BE2C (cell line): ENCODE measurements around the gene TESMIN.

Experiments
- DNase-seq: peaks from one replicate; pipeline ENCODE4 v3.0.0-alpha.2; 2020
- H3K27me3 ChIP-seq: fragments of 250-450 bp; sonication (Bioruptor Pico); 2 replicates; pipeline ENCODE4 v1.5.1; 2020; ENCODE audit warnings: mild to moderate bottlenecking
- H3K36me3 ChIP-seq: fragments of 250-450 bp; sonication (Bioruptor Pico); 2 replicates; pipeline ENCODE4 v1.5.1; 2020; ENCODE audit warnings: mild to moderate bottlenecking
- H3K4me1 ChIP-seq: fragments of 250-450 bp; sonication (Bioruptor Pico); 2 replicates; pipeline ENCODE4 v1.5.1; 2020
- H3K4me3 ChIP-seq: 2 replicates; pipeline ENCODE4 v1.5.1; 2011; ENCODE audit warnings: low read depth, low read length
- H3K9me3 ChIP-seq: fragments of 250-450 bp; sonication (Bioruptor Pico); 2 replicates; pipeline ENCODE4 v1.5.1; 2020
- CTCF ChIP-seq: IDR thresholded peaks from 2 replicates; pipeline ENCODE4 v1.5.1; 2012; ENCODE audit warnings: mild to moderate bottlenecking, low read depth, low read length

Gene TESMIN

GRCh38 chr11:68774194-68774585 is 22.9 kb upstream of the TESMIN start:
- no peak for DNase-seq
- no peak for TF ChIP-seq CTCF
- Histone ChIP-seq H3K4me1 (no peaks in the 10 kb centered on the region), H3K36me3 (peaks cover 25% of the 10 kb centered on the region), H3K27me3 (no peaks in the 10 kb centered on the region), H3K9me3 (no peaks in the 10 kb centered on the region), H3K4me3 (no peak overlapping the region)

DNA sequence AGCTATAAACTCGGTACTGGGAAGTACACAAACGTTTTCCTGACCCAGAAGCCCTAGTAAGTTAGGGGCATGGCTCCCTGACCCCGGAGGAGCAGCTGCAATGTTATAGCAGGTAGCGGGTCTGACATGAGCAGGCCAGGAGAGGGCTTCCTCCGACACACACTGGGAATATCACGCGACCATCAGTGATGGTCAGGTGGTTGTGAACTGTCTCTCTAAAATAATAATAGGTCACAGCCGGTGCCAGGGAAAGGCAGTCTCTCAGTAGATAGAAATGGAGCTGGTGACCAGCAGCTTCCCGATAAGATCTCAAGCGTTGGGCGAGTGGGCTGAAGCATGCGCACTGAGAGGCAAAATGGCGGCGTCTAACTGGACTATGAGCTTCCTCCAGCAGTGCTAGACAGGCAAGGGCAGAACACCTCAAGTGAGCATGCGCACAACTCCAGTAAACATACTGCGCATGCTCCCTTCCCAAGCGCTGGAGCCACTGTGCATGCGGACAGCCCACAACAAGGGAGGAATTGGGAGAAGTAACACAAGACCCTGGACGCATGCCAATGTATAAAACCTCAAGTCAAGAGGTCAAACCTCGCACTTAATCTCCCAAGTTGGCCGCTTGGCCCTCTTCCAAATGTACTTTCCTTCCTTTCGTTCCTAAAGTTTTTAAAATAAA is 22.3 kb upstream of the TESMIN start:
- peaks cover 25% of the 10 kb centered on the region for H3K36me3 ChIP-seq
- no peaks in the 10 kb centered on the region for H3K4me1 ChIP-seq
- no peaks in the 10 kb centered on the region for H3K9me3 ChIP-seq
- DNase-seq: no peak
- no peak overlapping the region for H3K4me3 ChIP-seq
- no peak for TF ChIP-seq CTCF
- no peaks in the 10 kb centered on the region for H3K27me3 ChIP-seq

- TF ChIP-seq CTCF: no peak
- no peaks in the 10 kb centered on the region for H3K9me3 ChIP-seq
- no peak overlapping the region for H3K4me3 ChIP-seq
- no peak for DNase-seq
- no peaks in the 10 kb centered on the region for H3K4me1 ChIP-seq
- peaks cover 25% of the 10 kb centered on the region for H3K36me3 ChIP-seq
- H3K27me3 ChIP-seq: no peaks in the 10 kb centered on the region
Measured at GRCh38 chr11:68772936-68773335, 21.6 kb upstream of the TESMIN start.

DNA sequence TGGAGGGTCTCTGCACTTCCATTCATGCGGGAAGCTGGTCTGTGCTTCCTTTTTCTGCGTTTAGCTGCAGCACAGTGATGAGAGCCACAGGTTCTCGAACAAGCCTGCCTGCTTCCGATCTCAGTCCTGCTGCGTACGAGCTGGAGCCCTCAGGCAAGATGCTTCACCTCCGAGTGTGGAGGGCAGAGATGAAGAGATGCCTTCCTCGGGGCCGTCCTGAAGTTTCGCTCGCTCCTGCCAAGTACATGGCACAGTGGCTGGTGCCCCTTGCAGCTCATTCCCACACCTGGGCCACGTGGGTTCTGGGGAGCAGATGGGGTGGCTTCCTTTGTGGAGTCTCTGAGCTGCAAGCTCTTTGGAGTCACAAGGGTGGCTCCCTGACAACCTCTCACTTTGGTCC is 19.5 kb upstream of the TESMIN start:
- Histone ChIP-seq H3K4me3 (no peak overlapping the region), H3K9me3 (no peaks in the 10 kb centered on the region), H3K36me3 (peaks cover 25% of the 10 kb centered on the region), H3K4me1 (no peaks in the 10 kb centered on the region), H3K27me3 (no peaks in the 10 kb centered on the region)
- TF ChIP-seq CTCF: no peak
- DNase-seq: no peak

DNA sequence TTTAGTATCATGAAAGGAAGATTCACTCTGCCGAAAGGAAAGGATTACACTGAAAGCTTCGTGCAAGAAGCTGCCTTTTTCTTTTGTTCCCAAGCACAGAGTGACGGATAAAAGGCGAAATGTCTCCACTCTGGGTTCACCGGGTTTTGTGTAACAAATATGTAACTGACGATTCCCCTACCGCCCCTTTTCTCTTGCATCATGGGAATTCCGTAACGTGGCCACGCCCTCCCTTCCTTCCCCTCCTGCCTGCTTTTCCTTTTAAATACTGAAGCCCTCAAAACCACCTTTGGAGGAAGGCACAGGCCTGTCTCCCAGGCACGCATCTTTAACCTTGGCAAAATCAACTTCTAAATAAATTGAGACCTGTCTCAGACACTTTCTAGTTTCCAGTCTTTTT is 16.4 kb upstream of the TESMIN start:
- Histone ChIP-seq H3K4me1 (peaks cover 15% of the 10 kb centered on the region), H3K4me3 (no peak overlapping the region), H3K9me3 (no peaks in the 10 kb centered on the region), H3K36me3 (peaks cover 8% of the 10 kb centered on the region), H3K27me3 (no peaks in the 10 kb centered on the region)
- DNase-seq: no peak
- TF ChIP-seq CTCF: no peak

GRCh38 chr11:68766786-68767185 is 15.5 kb upstream of the TESMIN start:
- no peaks in the 10 kb centered on the region for H3K27me3 ChIP-seq
- H3K4me3 ChIP-seq: no peak overlapping the region
- TF ChIP-seq CTCF: no peak
- H3K4me1 ChIP-seq: peaks cover 15% of the 10 kb centered on the region
- peaks cover 3% of the 10 kb centered on the region; the same call in 1 of the 2 replicates for H3K36me3 ChIP-seq
- no peaks in the 10 kb centered on the region for H3K9me3 ChIP-seq
- DNase-seq: no peak
